ENCODE data around the gene NRL.

NRL gene

GRCh38 chr14:24064856-24065255, 49.9 kb downstream of the NRL start:
- Mint-ChIP-seq H3K4me3 (no peak overlapping the region), H3K27me3 (ENCODE audit: low read depth) (peaks cover 25% of the 10 kb centered on the region), H3K9me3 (no peaks in the 10 kb centered on the region), H3K27ac (no peak overlapping the region), H3K4me1 (no peaks in the 10 kb centered on the region), H3K36me3 (ENCODE audit: low read depth) (no peaks in the 10 kb centered on the region)
- TF ChIP-seq CTCF (IDR thresholded peaks at IDR 0.05; ENCODE audit: unreplicated experiment in 3 of 3) = no peak

DNA sequence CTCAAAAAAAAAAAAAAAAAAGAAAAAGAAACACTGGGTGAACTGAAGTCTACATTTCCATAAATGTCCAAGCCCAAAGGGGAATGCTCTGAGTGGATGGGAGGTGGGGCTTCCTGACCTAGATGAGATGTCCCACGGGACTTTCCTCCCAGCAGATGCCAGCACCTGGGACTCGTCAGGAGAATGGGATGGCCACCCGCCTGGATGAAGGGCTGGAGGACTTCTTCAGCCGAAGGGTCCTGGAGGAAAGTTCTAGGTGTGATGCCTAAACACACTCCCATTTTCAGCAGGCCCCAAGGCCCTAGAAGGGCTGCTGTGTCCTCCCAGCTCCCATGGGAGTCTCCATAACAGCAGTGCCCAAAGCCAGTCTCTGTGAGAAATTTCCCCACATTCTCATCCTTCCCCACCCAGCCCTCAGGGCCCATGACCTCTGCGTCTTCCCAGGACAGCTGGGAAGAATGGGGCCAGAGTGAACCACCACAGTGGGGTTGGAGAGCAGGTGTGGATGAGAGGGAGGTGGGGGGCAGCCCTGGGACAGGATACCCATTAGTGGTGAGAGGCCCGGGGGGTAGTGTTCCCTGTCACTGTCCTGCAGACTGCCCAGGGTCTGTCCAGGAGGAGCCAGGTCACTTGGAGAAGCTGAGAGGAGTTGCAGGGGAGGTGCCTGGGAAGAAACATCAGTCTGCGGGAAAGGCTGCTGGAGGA, 50.5 kb downstream of the NRL start:
- Mint-ChIP-seq H3K36me3 (ENCODE audit: low read depth) (no peaks in the 10 kb centered on the region), H3K27ac (no peak overlapping the region), H3K4me1 (no peaks in the 10 kb centered on the region), H3K4me3 (no peak overlapping the region), H3K27me3 (ENCODE audit: low read depth) (peaks cover 19% of the 10 kb centered on the region), H3K9me3 (no peaks in the 10 kb centered on the region)
- TF ChIP-seq CTCF (IDR thresholded peaks at IDR 0.05; ENCODE audit: unreplicated experiment in 3 of 3) = no peak

- Mint-ChIP-seq H3K4me3 (no peak overlapping the region), H3K27ac (no peak overlapping the region), H3K36me3 (ENCODE audit: low read depth) (no peaks in the 10 kb centered on the region), H3K4me1 (peaks cover 1% of the 10 kb centered on the region), H3K27me3 (ENCODE audit: low read depth) (peaks cover 17% of the 10 kb centered on the region), H3K9me3 (no peaks in the 10 kb centered on the region)
- TF ChIP-seq CTCF (IDR thresholded peaks at IDR 0.05; ENCODE audit: unreplicated experiment in 3 of 3) = no peak
Measured at GRCh38 chr14:24063263-24063836, 51.4 kb downstream of the NRL start.

GRCh38 chr14:24062216-24062980, 52.4 kb downstream of the NRL start:
- Mint-ChIP-seq H3K4me1 (peaks cover 5% of the 10 kb centered on the region), H3K36me3 (ENCODE audit: low read depth) (no peaks in the 10 kb centered on the region), H3K4me3 (no peak overlapping the region), H3K27me3 (ENCODE audit: low read depth) (peaks cover 12% of the 10 kb centered on the region), H3K27ac (no peak overlapping the region), H3K9me3 (no peaks in the 10 kb centered on the region)
- TF ChIP-seq CTCF (IDR thresholded peaks at IDR 0.05; ENCODE audit: unreplicated experiment in 3 of 3) = no peak

DNA sequence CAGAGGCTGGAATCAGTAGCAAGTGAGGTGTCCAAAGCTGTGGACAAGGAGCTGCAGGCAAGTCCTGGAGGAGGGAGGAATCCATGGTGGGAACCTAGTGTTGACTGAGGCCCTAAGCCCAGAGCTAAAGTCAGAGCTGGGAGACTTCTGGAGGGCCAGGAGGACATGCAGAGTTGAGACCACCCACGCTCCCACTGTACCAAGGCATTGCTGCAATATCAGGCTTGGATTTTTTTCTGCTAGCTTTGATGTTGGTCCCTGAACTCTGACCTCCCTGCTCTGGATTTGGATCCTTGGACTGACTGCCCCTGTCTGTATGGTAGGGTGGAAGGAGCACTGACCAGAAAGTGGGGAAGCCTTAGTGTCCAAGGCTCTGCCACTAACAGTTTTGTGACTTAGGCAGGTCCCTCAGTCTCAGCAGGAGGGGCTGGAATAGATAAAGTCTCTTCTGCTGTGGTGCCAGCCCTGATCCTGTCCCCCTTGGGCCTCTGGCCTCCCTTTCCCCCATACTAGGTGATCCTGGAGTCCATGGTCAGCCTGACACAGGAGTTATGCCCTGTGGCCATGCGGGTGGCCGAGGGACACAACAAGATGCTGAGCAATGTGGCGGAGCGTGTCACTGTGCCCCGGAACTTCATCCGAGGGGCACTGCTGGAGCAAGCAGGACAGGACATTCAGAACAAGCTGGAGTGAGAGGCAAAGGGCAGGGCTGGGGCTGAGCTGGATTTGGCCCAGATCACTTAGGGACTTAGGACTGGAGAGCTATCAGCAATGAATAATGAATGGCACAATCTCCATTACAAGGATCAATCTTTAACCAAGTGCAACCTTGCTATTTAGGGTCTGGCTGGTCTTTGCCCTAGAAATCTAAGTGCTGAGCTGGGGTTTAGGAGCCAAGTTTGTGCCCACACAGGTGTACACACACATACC, 53.5 kb downstream of the NRL start:
- H3K36me3 Mint-ChIP-seq (ENCODE audit: low read depth) = no peaks in the 10 kb centered on the region
- H3K4me1 Mint-ChIP-seq = peaks cover 5% of the 10 kb centered on the region
- no peak for TF ChIP-seq CTCF (IDR thresholded peaks at IDR 0.05; ENCODE audit: unreplicated experiment in 3 of 3)

More for the DNA sequence above, 53.5 kb downstream of the NRL start:
- Mint-ChIP-seq H3K27ac (peak overlapping the region in 1 of 3 experiments; percentile 48), H3K27me3 (ENCODE audit: low read depth) (peaks cover 9% of the 10 kb centered on the region), H3K9me3 (no peaks in the 10 kb centered on the region), H3K4me3 (no peak overlapping the region)

All from nephron (organoid).